ENCODE results near the gene GUCY2D.

DNA sequence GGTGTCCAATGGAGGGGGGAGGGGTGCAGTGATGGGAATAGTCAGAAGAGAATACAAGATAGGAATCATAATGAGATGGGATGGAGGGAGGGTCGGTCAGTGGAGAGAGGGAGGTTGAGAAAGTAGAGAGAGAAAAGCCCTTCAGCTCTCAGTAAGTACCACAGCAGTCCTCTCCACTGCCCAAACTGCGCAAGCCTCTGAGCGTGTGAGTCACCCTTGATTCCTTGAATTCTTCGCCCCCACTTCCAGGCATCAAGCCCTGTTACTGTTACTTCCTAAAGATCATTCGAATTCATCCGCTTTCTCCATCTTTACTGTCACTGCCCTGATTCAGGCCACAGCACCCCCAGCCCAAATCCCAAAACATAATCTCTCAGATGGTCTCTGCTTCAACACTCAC lies 2.5 kb downstream of the GUCY2D start:
- TF ChIP-seq EZH2phosphoT487 (IDR thresholded peaks at IDR 0.05; ENCODE audit: borderline replicate concordance) = no peak
- TF ChIP-seq, protein P1, sequence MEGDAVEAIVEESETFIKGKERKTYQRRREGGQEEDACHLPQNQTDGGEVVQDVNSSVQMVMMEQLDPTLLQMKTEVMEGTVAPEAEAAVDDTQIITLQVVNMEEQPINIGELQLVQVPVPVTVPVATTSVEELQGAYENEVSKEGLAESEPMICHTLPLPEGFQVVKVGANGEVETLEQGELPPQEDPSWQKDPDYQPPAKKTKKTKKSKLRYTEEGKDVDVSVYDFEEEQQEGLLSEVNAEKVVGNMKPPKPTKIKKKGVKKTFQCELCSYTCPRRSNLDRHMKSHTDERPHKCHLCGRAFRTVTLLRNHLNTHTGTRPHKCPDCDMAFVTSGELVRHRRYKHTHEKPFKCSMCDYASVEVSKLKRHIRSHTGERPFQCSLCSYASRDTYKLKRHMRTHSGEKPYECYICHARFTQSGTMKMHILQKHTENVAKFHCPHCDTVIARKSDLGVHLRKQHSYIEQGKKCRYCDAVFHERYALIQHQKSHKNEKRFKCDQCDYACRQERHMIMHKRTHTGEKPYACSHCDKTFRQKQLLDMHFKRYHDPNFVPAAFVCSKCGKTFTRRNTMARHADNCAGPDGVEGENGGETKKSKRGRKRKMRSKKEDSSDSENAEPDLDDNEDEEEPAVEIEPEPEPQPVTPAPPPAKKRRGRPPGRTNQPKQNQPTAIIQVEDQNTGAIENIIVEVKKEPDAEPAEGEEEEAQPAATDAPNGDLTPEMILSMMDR (conservative IDR thresholded peaks at IDR 0.05; ENCODE audit: low read length) = no peak

Measured in Loucy (cell line).